Measurements from ENCODE around the gene NECAB3. TPM values are rescaled to one million over a fixed set of nuclear protein-coding genes. Genes with fewer than 3 reads are reported as not detected.

The NECAB3 gene
- total and polyA plus RNA-seq, 9 donors: 9.2 to 166 (median 96.5) TPM

- intact Hi-C loops (cut with DNase I): loop anchor here in 2 of 4 donors (5.0 to 10.0 kb wide), 2 partner anchors 150 to 183 kb away; partner anchors contain the start of gene CBFA2T2 (in 1 of the 2)
- Histone ChIP-seq H3K9me3 (no peaks in the 10 kb centered on the region), H3K4me1 (ENCODE audit: insufficient read depth) (peaks cover 5% of the 10 kb centered on the region), H3K36me3 (no peaks in the 10 kb centered on the region), H3K27ac (no peak overlapping the region), H3K4me3 (no peak overlapping the region), H3K27me3 (no peaks in the 10 kb centered on the region)
- DNase-seq: no peak
- WGBS, 3 donors: 61 to 68% (median 66%) methylated on average over 4 of the region's 4 CpGs
- TF ChIP-seq POLR2A (IDR thresholded peaks at IDR 0.05) (no peak), EP300 (IDR thresholded peaks at IDR 0.05) (no peak)
- TF ChIP-seq, protein P1, sequence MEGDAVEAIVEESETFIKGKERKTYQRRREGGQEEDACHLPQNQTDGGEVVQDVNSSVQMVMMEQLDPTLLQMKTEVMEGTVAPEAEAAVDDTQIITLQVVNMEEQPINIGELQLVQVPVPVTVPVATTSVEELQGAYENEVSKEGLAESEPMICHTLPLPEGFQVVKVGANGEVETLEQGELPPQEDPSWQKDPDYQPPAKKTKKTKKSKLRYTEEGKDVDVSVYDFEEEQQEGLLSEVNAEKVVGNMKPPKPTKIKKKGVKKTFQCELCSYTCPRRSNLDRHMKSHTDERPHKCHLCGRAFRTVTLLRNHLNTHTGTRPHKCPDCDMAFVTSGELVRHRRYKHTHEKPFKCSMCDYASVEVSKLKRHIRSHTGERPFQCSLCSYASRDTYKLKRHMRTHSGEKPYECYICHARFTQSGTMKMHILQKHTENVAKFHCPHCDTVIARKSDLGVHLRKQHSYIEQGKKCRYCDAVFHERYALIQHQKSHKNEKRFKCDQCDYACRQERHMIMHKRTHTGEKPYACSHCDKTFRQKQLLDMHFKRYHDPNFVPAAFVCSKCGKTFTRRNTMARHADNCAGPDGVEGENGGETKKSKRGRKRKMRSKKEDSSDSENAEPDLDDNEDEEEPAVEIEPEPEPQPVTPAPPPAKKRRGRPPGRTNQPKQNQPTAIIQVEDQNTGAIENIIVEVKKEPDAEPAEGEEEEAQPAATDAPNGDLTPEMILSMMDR (IDR thresholded peaks at IDR 0.05): no peak
Measured at GRCh38 chr20:33645072-33645358, 29.2 kb downstream of the NECAB3 start.

- H3K4me3 ChIP-seq: no peak overlapping the region
- TF ChIP-seq EP300 (IDR thresholded peaks at IDR 0.05): no peak
- TF ChIP-seq, protein P1 (IDR thresholded peaks at IDR 0.05): no peak
- TF ChIP-seq POLR2A (IDR thresholded peaks at IDR 0.05): no peak
- no peak for DNase-seq
- H3K4me1 ChIP-seq (ENCODE audit: insufficient read depth): peaks cover 4% of the 10 kb centered on the region
- WGBS, 3 donors: 87 to 90% (median 89%) methylated on average over 28 of the region's 28 CpGs
- H3K27ac ChIP-seq: no peak overlapping the region
- no peaks in the 10 kb centered on the region for H3K27me3 ChIP-seq
- no peaks in the 10 kb centered on the region for H3K9me3 ChIP-seq
- intact Hi-C loops (cut with DNase I): loop anchor here in 2 of 4 donors (5.0 to 10.0 kb wide), 2 partner anchors 150 to 182 kb away; partner anchors contain the start of gene CBFA2T2 (in 1 of the 2)
- no peaks in the 10 kb centered on the region for H3K36me3 ChIP-seq
Measured at GRCh38 chr20:33644313-33645071, 29.7 kb downstream of the NECAB3 start.

DNA sequence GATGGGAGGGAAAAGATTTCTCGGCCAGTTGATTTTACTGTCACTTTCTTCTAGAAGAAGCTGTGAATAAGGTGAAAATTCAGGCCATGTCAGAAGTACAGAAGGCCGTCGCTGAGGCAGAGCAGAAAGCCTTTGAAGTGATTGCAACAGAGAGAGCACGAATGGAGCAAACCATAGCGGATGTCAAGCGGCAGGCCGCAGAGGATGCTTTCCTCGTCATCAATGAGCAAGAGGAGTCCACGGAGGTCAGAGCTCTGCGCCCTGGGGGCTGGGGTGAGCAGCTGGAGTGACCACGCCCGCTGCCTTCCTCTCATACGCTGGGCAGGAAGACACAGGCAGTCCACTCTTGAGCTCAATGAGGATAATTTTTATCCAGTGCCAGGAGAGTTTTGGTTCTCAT, 33.9 kb downstream of the NECAB3 start:
- no peak overlapping the region for H3K27ac ChIP-seq
- H3K4me3 ChIP-seq: no peak overlapping the region
- H3K9me3 ChIP-seq: no peaks in the 10 kb centered on the region
- no peaks in the 10 kb centered on the region for H3K36me3 ChIP-seq
- peaks cover 2% of the 10 kb centered on the region for H3K4me1 ChIP-seq (ENCODE audit: insufficient read depth)
- no peak for DNase-seq
- H3K27me3 ChIP-seq: no peaks in the 10 kb centered on the region
- WGBS, 3 donors: 90 to 92% (median 90%) methylated on average over 13 of the region's 13 CpGs
- TF ChIP-seq, protein P1 (IDR thresholded peaks at IDR 0.05): no peak
- TF ChIP-seq EP300 (IDR thresholded peaks at IDR 0.05) (no peak), POLR2A (IDR thresholded peaks at IDR 0.05) (no peak)
- intact Hi-C loops (cut with DNase I): loop anchor here in 1 of 4 donors (10.0 kb wide), 1 partner anchor 145 kb away; the partner anchor contains the start of gene CBFA2T2

DNA sequence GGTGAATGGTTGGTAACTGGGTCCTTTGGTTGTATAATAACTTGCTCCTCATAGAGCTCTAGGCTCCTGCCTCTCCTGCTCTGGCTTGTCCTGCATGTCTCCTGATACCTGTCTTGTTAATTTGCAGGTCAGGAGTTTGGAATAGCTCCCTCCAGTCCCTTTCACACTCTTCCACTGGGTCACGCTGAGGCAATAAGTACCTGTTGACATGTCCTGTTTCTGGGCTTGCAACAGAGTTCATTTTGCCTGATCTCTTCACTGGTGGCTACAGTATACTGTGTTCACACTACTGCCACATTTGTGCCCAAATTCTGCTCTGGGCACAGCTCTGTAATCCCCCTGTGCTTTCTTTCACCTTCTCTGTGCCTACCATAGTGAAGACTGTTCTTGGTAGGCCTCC, 37.5 kb downstream of the NECAB3 start:
- no peak for DNase-seq
- intact Hi-C loops (cut with DNase I): no loop called here
- TF ChIP-seq, protein P1 (IDR thresholded peaks at IDR 0.05): no peak
- TF ChIP-seq POLR2A (IDR thresholded peaks at IDR 0.05) (no peak), EP300 (IDR thresholded peaks at IDR 0.05) (no peak)
- no peaks in the 10 kb centered on the region for H3K36me3 ChIP-seq
- 79 to 94% (median 85%) methylated on average over 1 of the region's 1 CpG for WGBS, 3 donors
- no peaks in the 10 kb centered on the region for H3K9me3 ChIP-seq
- H3K4me1 ChIP-seq (ENCODE audit: insufficient read depth): peaks cover 2% of the 10 kb centered on the region
- H3K27ac ChIP-seq: no peak overlapping the region
- no peaks in the 10 kb centered on the region for H3K27me3 ChIP-seq
- H3K4me3 ChIP-seq: no peak overlapping the region

Data from ovary (tissue), 9 donors.